SIG-M5 treated with dmso at 0.1 percent for 504 hours (cell line): Measurements from ENCODE around the gene TNNT1.
"Not testable (repeated sequence)": the region's sequence is repeated elsewhere in the genome, so short reads cannot be mapped to it uniquely, and the experiment has no call there.

Experiments
- DNase-seq: peaks from one replicate; lab custom pipeline; 2025; ENCODE audit not compliant: unreplicated experiment; lab: John Stamatoyannopoulos, UW

TNNT1 gene

DNA sequence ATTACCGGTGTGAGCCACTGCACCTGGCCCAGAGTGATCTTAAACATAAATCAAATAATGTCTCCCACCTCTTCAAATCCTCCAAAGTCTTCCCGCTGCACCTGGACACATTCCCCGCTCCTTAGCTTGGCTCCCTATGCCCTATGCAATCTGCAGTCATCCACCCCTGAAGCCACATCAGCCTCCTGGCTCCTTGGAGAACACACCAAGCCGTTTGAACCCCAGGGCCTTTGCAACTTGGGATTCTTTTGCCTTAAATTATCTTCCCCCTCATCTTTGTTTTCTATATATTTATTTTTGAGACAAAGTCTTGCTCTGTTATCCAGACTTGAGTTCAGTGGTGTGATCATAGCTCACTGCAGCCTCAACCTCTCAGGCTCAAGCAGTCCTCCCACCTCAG, 20.1 kb upstream of the TNNT1 start:
- DNase-seq: no peak

DNA sequence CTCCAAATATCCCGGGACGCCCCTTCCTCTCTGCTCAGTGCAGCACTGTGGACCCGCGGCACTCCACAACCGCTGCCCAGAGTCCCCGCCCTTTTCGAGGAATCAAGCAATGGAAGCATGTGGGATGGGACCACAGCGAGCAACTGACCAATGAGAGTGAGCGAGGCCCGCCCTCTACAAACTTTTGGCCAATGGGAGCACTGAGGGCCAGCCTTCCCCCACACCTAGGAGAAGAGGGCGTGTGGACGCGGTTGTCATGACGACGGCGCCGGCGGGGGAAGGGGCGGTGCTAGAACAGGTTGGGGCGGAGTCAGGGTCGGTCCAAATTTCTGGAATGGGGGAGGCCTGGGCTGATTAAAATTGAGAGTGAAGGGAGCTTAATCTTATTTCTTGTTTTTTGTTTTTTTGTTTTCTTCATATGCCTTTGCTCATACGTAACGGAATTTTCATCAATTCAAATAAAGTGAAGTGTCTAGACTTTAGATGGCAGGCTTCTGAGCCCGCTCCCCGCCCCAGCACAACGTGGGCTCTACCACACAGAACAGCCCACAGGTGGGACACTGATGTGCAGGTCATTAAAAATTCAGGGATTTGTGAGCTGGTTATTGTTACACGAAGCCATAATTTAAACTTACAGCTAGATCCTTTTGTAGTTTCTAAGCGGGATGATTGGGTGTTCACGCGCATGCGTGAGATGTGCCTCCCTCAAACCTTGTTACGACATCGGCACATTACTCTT, 17.7 kb upstream of the TNNT1 start, which contains the start of gene DNAAF3:
DNAAF3 (minus strand) TSS at position 84 of the 739 bp plus-strand sequence. CDS start 200 bp downstream, outside the sequence.
- peak; percentile 98 for DNase-seq

DNA sequence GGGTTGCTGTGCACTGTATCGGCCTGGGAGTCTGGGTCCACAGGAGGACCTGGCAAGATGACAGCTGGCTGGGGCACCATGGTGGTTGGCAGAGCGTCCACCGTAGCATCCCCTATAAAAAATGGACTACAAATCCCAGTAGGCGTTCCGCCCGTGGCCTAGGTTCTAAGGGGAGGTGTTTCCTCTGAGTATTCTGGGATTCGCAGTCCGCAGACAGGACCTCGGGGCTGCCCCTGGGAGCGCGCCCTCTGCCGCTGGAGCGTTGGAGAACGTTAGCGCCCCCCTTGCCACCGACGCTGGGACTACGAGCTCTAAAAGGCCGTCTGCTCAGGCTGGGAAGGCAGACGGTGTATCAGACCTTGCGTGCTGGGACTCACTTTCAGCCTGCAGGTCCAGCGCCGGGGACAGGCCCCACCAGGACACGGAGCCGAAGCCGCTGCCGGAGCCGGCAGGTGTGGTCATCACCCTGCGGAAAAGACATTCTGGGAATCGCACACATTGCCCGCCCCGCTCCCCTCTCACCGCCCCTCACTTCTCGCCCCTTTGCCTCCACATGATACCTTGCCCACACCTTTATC, 17.0 kb upstream of the TNNT1 start:
- peak; percentile 91 for DNase-seq

DNA sequence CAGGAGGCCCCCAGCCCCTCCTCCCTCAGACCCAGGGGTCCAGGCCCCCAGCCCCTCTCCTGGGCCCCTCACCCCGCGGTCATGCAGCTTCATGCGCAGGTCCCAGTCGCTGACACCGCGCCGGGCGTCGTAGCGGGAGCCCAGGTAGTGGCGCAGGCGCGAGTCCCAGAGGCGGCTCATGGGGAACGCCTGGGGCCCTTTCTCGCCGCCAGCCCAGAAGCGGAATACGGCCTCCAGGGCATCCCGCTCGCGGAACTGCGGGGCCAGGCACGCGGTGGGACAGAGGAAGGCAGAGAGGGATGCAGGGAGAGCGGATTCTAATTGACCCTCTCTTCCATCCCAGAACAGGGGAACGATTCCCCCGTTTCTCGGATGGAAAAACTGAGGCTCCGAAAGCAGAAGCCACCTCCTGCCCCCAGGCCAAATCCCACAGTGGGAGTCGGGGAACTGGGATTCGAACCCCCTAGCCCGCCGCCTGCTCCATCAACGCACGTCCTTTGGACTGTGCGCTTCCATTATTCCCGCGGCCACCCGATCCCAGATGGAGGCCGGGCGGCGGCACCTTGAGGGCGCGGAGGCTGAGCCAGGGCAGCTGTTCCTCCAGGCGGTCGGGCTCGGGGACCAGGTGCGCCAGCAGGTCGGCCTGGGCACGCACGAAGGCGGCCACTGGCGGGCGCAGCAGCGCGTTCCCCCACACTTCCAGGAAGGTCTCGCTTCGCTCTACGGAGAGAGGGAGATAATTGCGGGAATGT, 12.7 kb upstream of the TNNT1 start:
- DNase-seq: no peak

DNA sequence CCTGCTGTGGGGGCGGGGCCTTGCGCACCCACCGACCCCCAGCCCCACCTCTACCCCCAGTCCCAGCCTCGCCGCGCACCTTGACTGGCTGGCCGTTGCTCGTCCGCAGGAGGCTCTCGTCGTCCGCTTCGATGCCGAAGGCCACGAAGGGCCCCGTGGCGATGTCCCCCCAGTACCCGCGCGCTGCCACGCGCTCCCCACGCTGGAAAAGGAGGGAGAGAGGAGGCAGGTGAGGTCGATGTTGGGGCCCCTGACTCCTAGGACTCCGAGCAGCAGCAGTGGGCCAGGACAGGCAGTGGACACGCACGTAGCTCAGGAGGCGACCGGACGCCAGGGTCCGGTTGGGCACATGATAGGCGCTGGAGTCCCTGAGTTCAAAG, 12.0 kb upstream of the TNNT1 start:
- DNase-seq: no peak

DNA sequence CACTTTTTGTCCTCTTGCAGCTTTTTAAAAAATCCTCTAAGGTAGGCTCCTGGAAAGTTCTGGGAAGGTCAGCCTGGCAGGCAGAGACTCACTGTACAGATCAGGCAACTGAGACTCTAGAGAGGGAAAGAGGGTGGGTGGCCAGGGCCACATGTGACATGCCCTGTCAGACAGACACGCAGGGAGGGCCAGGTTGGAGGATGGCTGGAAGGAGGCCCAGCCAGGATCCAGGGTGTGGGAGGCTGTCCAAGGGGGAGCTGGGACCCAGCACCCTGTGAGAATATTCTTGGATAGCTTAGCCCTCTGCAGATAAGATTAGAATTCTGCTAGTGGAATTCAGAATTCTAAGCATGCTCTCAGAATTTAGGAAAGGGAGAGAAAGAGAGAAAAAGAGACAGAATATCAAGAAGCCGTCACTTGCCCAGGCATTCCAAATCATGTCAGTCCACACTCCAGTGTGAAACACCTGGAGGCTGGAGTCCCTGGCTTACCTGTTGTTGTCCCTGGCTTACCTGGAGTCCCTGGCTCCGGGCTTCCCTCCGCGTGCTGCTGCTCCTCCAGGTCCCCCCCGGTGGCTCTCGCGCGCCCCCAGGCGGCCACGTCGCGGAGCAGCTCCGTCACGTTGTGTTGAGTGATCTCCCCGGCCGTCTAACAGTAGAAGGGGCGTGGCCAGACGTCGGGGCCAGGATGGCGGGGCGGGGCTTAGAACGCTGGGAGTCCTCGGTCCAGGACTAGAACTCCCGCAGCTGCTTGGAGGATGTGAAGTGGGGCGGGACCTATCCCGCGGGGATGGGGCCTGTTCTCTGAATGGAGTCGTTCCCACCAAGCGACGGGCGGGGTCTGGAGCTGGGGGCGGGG, 11.4 kb upstream of the TNNT1 start:
- DNase-seq: peak; percentile 90

DNA sequence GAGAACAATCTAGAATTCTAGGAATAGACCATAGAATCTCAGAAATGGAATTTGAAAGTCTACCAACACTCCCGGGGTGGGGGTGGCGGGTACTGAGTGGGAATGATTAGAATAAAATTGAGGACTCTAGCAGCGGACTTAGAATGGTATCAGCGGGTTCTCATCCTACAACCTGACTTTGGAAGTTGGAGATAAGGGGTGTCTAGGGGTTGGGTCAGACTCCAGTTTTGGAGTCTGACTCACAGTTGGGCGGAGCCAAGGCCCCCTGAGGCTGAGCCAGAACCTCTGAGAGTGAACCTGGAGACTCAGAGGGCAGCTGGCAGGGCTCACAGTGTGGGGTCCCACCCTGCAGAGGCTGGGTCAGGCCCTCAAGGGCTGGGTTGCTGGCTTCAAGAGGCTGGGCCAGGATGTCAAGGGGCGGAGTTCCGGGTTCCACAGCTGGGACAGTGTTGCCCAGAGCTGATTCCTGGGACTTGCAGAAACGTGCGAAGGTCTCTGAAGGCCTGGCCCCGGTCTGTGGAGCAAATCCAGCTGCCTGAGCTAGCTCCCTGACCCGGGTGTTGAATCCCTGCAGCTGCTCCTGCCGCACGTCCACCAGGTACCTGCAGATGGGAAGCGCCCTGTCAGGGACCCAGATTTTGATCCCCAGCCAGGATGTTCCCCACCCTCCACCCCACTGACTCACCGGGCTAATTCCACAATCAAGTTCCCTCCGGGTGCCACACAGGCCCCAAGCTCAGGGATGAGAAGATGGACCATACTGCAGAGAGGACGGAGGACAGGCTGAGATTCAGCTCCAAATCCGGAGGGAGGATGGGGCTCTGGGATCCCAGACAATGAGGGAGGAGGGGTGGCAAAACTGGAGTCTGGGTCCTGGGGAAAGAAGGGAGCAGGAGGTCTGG, 10.1 kb upstream of the TNNT1 start:
- no peak for DNase-seq

DNA sequence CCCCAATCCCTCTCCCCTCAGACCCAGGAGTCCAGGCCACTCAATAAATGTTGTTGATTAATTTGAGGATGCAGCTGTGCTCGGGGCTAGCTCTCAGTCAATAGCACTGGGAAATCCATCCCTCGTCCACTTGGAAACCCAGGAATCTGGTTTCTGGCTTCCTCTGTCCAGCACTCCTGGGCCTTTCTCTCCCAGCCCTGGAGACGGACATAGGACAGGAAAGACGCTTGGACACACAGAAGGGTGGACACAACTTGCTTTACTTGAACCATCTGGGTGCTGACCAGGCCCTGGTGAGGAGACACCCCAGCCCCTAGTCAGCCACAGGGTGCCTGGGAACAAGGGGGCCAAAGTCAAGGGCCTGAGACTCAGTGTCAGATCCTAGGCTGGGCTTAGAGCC, 9.4 kb upstream of the TNNT1 start:
- no peak for DNase-seq

DNA sequence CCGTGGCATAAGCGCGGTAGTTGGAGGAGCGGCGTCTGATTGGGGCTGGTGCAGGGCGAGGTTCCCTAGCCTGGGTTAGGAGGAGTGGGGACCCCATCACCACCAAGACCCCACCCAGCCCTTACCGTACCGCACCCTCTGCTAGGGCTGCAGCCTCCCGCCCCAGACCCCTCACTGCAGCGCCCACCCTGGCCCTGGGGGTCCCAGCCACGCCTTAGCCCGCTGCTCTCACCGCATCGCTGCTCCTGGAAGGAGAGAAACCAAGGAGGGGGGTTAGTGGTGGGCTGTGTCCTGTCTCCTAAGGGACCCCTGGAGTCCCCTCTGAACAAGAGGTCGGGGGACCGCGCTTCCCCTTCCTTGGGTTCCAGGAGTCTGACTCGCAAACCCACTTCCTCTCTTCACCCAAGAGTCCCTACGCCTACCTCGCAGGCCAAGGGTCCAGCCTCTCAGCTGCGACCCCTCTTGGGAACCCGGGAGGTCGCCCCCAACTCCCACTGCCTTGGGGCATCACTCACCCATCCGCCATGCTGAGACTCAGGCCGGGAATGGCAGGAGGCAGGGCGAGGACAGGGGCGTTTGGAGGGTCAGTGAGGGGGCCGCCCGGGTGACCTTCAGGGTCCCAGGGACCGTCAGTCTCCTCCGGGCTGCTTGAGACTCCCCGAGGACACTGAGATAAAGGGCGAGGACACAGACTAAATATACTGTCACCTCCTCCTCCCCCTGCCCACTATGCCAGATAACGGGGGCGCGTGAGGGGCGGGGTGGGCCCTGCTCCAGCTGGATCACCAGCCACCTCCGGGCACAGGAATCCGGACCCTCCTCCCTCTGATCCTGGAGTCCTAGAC, 8.3 kb upstream of the TNNT1 start, which contains the start of gene TNNI3:
TNNI3 (minus strand) TSS at position 669 of the 845 bp plus-strand sequence; CDS start at position 526, 143 bp downstream.
- DNase-seq: no peak

DNA sequence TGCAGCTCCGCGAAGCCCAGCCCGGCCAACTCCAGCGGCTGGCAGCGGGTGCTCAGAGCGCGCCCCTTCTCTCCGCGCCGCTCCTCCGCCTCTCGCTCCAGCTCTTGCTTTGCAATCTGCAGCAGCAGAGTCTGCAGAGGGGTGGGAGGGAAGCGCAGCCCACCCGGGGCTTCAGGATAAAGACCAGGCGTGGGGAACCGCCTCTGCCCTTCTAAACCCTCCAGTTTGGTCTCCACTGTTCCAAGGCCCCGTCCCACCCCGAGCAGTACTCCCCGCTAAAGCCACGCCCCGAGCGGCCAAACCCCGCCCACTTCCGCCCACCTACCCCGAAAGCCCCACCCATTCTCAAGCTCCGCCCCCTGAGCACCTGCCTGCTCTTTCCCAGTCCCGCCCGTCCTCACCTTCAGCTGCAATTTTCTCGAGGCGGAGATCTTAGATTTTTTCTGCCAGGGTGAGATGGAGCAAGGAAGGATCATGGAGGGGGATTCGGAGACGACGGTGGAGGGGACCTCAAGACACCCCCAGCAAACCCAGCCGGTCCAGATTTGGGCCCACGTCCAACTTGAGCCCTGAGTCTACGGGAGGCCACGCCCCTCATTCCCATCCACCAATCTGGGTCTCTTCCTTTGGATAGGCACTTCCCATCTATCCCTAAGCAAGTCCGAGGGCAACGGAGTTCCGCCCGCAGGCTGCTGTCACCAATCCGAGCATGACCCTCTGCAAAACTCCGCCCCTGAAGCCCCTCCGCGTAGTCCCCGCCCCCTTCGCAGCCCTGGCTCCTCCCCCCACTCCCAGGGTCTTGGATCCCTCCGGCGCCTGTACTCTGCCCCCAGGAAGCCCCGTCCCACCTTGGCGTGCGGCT, 7.4 kb upstream of the TNNT1 start:
- no peak for DNase-seq

DNA sequence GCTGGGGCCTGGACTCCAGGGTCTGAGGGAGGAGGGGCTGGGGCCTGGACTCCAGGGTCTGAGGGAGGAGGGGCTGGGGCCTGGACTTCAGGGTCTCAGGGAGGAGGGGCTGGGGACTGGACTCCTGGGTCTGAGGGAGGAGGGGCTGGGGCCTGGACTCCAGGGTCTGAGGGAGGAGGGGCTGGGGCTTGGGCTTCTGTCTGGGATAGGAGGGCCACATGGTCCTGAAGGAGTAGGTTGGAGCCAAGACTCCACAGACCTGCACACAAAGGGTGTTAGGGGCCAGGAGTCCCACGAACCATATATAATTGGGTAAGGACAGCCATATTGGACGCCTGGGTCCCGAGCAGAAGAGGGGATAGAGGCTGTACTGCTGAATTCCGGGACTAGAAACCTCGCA, 6.8 kb upstream of the TNNT1 start:
- not testable (repeated sequence) for DNase-seq

DNA sequence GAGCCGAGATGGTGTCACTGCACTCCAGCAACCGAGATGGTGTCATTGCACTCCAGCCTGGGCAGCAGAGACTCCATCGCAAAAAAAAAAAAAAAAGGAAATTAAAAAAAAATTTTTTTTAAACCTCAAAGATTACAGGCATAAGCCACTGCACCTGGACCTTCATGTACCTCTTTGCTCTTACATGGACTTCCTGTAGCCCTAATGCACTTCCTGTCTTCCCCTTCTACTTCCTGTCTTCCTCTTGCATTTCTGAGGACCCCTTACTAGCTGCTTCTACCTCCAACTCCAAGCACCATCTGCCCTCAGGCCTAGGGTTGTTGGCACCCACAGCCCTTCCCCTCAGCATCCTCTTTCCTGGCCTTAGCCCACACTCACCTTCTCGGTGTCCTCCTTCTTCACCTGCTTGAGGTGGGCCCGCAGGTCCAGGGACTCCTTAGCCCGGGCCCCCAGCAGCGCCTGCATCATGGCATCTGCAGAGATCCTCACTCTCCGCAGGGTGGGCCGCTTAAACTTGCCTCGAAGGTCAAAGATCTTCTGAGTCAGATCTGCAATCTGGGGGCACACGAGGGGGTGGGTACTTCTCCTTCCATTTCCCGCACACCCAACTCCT, 4.8 kb upstream of the TNNT1 start:
- DNase-seq: no peak

DNA sequence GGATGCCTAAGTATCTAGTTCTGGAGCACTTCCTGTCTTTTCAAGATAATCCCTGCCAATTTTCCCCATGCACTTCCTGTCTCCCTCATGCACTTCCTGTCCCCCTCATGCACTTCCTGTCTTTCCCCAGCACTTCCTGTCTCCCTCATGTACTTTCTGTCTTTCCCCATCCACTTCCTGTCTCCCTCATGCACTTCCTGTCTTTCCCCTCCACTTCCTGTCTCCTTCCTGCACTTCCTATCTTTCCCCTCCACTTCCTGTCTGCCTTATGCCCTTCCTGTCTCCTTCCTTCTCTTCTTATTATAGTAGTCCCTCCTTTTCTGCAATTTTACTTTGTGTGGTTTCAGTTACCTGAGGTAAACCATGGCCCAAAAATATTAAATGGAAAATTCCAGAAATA, 3.0 kb upstream of the TNNT1 start:
- peak; percentile 21 for DNase-seq

DNA sequence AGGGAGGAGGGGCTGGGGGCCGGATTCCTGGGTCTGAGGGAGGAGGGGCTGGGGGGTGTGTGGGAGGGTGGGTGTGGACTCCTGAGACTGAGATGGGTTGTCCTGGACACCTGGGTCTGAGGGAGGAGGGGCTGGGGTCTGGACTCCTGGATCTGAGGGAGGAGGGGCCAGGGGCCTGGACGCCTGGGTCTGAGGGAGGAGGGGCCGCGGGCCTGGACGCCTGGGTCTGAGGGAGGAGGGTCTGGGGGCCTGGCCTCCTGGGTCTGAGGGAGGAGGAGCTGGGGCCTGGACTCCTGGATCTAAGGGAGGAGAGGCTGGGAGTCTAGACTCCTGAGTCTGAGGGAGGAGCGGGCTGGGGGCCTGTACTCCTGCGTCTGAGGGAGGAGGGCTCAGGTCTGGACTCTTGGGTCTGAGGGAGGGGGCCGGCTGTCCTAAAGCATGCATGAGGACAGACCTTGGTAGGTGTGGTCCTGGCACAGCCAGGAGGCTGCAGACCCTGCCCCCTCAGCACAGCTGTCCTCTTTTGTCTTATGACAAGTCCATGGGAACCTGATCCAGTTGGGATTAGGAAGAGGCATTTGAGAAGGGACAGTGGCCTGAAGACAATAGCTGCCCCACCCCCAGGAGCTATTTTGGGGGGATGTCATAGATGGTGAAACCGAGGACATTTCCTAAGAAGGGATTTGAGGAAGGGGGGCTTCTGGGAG, 1.3 kb downstream of the TNNT1 start:
- no peak for DNase-seq

DNA sequence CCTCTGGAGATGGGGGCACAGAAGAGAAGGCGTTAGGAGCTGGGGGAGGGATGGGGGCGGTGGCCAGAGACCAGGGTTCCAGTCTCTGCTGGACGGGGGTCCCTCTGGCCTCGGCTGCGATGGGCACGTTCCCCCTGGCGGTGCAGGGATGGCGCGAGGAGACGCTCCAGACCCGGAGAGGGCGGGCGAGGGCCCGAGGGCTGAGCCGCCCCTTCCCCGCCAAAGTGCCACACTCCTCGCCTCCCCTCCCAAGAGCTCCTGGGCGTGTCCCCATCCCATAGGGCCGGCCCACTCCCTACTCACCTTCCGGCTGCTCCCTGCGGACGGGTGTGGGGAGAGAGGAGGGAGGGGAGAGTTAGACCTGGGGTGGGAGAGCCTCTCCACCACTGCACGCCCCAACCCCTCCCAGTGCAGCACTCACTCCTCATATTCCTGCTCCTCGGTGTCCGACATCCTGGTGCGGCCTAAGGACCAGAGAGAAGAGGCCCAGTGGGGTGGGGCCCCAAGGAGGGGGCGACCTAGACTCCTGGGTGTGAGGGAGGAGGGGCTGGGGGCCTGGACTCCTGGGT, 2.2 kb downstream of the TNNT1 start:
- peak; percentile 22 for DNase-seq

DNA sequence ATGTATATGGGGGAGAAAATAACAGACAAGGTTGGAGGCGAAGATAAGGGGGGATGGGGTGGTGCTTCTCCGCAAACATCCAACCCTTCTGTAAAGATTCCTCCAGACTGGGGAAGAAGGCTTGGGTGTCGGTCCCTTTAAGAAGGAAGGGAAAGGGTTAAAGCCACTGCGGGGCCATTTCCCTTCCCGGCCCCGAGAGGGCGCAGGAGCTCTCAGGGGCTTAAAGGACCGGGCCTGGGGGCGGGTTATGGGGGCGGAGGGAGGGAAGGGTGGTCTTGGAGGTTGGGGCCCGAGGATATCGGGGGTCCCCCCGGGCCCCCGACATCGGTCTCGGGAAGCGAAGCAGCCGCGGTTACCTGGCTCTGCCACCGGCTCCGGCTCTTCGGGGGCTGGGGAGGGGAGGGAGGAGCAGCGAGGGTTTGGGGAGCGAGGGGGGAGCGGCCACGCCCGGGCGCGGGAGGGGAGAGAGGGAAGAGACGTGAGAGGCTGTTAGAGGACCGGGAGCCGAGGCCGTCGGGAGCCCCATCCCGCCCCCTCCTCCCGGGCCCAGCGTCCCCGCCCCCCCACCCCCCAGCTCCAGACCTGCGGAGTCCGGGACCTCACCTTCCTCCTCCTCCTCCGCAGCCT, 2.8 kb downstream of the TNNT1 start:
- DNase-seq: peak; percentile 63
